ELR (cell line): ENCODE data around the gene USP30.
"Not testable (repeated sequence)": the region's sequence is repeated elsewhere in the genome, so short reads cannot be mapped to it uniquely, and the experiment has no call there.

Source experiments
- DNase-seq: peaks from one replicate; pipeline ENCODE4 v3.0.0-alpha.2; 2015; ENCODE audit warnings: low read depth

The USP30 gene

GRCh38 chr12:109053382-109054123 is 1.2 kb downstream of the USP30 start:
- DNase-seq: peak; percentile 12

GRCh38 chr12:109054124-109054513 is 1.7 kb downstream of the USP30 start:
- DNase-seq: not testable (repeated sequence)

GRCh38 chr12:109054520-109054919 is 2.1 kb downstream of the USP30 start:
- DNase-seq: no peak

- DNase-seq: no peak
Measured at GRCh38 chr12:109056891-109057290, 4.5 kb downstream of the USP30 start.

GRCh38 chr12:109057376-109057775 is 5.0 kb downstream of the USP30 start:
- DNase-seq: no peak

GRCh38 chr12:109058773-109059172 is 6.4 kb downstream of the USP30 start:
- DNase-seq: no peak

GRCh38 chr12:109064143-109064542 is 11.8 kb downstream of the USP30 start:
- DNase-seq: no peak

GRCh38 chr12:109065154-109065852 is 12.9 kb downstream of the USP30 start:
- DNase-seq: no peak

- no peak for DNase-seq
Measured at GRCh38 chr12:109065853-109066193, 13.4 kb downstream of the USP30 start.

- no peak for DNase-seq
Measured at GRCh38 chr12:109069307-109070271, 17.2 kb downstream of the USP30 start.

- DNase-seq: no peak
Measured at GRCh38 chr12:109074866-109075265, 22.5 kb downstream of the USP30 start.

GRCh38 chr12:109082751-109083150 is 30.4 kb downstream of the USP30 start:
- DNase-seq: no peak

- DNase-seq: no peak
Measured at GRCh38 chr12:109084425-109084824, 32.0 kb downstream of the USP30 start.

- no peak for DNase-seq
Measured at GRCh38 chr12:109085590-109085989, 33.2 kb downstream of the USP30 start.

- DNase-seq: no peak
Measured at GRCh38 chr12:109087250-109087649, 34.9 kb downstream of the USP30 start.

- DNase-seq: peak; percentile 48
Measured at GRCh38 chr12:109088818-109089217, 36.4 kb downstream of the USP30 start.

GRCh38 chr12:109089683-109090082 is 37.3 kb downstream of the USP30 start:
- no peak for DNase-seq

- DNase-seq: no peak
Measured at GRCh38 chr12:109092497-109093021, 40.2 kb downstream of the USP30 start.

GRCh38 chr12:109093022-109093918 is 40.9 kb downstream of the USP30 start, which contains the start of gene ALKBH2:
ALKBH2 (minus strand) TSS chr12:109093472; CDS start chr12:109092786, 686 bp downstream.
- peak; percentile 92 for DNase-seq

GRCh38 chr12:109097140-109097434 is 44.7 kb downstream of the USP30 start:
- DNase-seq: no peak

- peak; percentile 97 for DNase-seq
Measured at GRCh38 chr12:109097435-109098182, 45.2 kb downstream of the USP30 start, which contains the start of gene UNG. UNG (plus strand) TSS chr12:109097597; CDS start chr12:109097680, 83 bp downstream.
